Measurements from ENCODE around the gene NFKB2.

- TF ChIP-seq TCF12 (IDR thresholded peaks at IDR 0.05; ENCODE audit: low read depth) (no peak), EP300 (IDR thresholded peaks at IDR 0.05; ENCODE audit: borderline replicate concordance) (no peak)
These were observed 41.1 kb upstream of the NFKB2 start for GRCh38 chr10:102354451-102354850.

Measured in Ishikawa (cell line).